Cardiac muscle cell (in vitro differentiated cells and primary cell): ENCODE data around the gene STIM2. TPM values are rescaled to one million over a fixed set of nuclear protein-coding genes. Genes with fewer than 3 reads are reported as not detected.
A peak's percentile ranks its signal among the peaks of the same experiment; 100 is the strongest.

ENCODE experiments used
- DNase-seq, 2 donors: peaks; one replicate each; pipeline versions ENCODE4 v3.0.0 to v3.0.0-alpha.2; 2010 to 2017; ENCODE audit warnings: low read depth in 1 of 2, low spot score in 1 of 2
- H3K27ac ChIP-seq: fragments of 200-600 bp; sonication (generic); 2 replicates; pipeline ENCODE4 v1.5.1; 2016
- H3K27me3 ChIP-seq: fragments of 200-600 bp; sonication (generic); 2 replicates; pipeline ENCODE4 v1.6.0; 2016; ENCODE audit warnings: control low read depth
- H3K36me3 ChIP-seq: fragments of 200-600 bp; sonication (generic); 2 replicates; pipeline ENCODE4 v1.5.1; 2016; ENCODE audit warnings: control low read depth
- H3K4me1 ChIP-seq: fragments of 200-600 bp; sonication (generic); 2 replicates; pipeline ENCODE4 v1.8.1; 2017; ENCODE audit warnings: low read depth, mild to moderate bottlenecking, mixed run types
- H3K4me3 ChIP-seq: fragments of 200-600 bp; sonication (generic); 2 replicates; pipeline ENCODE4 v1.5.1; 2016; ENCODE audit warnings: mild to moderate bottlenecking
- H3K9me3 ChIP-seq: fragments of 200-600 bp; sonication (generic); 2 replicates; pipeline ENCODE4 v1.5.1; 2017; ENCODE audit warnings: low read depth, mild to moderate bottlenecking, control low read depth
- polyA plus RNA-seq: library from polyadenylated mRNA; unstranded; fragments of >200 nt; fragmentation: Nextera tagmentation; extraction: Ambion mirVana; gene quantifications from 2 replicates; pipeline ENCODE4 v1.2.1, GENCODE V29; 2016
- total RNA-seq: library from RNA; depleted of rRNA; stranded (reverse); fragments of >200 nt; gene quantifications from 2 replicates; pipeline ENCODE4 v1.2.3, GENCODE V29; 2016
- TF ChIP-seq, protein P1 (sequence below): IDR thresholded peaks from 2 replicates; pipeline ENCODE4 v1.5.1; 2012; ENCODE audit warnings: low read depth, mild to moderate bottlenecking, low read length

The STIM2 gene
- total and polyA plus RNA-seq, 2 experiments from 2014 or later = 33.9 to 35.2 TPM

DNA sequence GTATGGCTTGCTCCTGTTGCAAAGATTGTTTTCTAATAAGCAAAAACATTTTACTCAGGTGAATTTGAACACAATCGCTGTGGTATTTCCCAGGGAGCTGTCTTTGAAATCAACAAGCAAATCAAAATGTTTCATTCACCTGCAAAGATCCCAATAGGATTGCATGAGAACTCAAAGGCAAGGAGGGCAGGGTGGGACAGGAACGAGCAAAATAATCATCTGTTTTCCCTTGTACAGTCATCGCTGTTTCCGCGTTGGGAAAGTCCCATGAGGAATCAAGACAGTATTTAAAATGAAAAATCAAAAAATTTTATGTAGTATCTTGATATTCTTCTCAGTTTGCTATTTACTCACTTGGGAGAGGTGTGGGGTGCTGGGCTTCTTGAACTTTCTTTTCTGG lies 198.8 kb downstream of the STIM2 start:
- H3K9me3 ChIP-seq = no peaks in the 10 kb centered on the region
- H3K27ac ChIP-seq = no peak overlapping the region
- no peak overlapping the region for H3K4me3 ChIP-seq
- no peaks in the 10 kb centered on the region for H3K4me1 ChIP-seq
- DNase-seq = no peak
- TF ChIP-seq, protein P1, sequence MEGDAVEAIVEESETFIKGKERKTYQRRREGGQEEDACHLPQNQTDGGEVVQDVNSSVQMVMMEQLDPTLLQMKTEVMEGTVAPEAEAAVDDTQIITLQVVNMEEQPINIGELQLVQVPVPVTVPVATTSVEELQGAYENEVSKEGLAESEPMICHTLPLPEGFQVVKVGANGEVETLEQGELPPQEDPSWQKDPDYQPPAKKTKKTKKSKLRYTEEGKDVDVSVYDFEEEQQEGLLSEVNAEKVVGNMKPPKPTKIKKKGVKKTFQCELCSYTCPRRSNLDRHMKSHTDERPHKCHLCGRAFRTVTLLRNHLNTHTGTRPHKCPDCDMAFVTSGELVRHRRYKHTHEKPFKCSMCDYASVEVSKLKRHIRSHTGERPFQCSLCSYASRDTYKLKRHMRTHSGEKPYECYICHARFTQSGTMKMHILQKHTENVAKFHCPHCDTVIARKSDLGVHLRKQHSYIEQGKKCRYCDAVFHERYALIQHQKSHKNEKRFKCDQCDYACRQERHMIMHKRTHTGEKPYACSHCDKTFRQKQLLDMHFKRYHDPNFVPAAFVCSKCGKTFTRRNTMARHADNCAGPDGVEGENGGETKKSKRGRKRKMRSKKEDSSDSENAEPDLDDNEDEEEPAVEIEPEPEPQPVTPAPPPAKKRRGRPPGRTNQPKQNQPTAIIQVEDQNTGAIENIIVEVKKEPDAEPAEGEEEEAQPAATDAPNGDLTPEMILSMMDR = no peak
- H3K27me3 ChIP-seq = no peaks in the 10 kb centered on the region
- H3K36me3 ChIP-seq = no peaks in the 10 kb centered on the region

GRCh38 chr4:27062256-27062655 lies 201.6 kb downstream of the STIM2 start:
- Histone ChIP-seq H3K27ac (no peak overlapping the region), H3K4me3 (no peak overlapping the region), H3K27me3 (no peaks in the 10 kb centered on the region), H3K4me1 (no peaks in the 10 kb centered on the region), H3K36me3 (no peaks in the 10 kb centered on the region), H3K9me3 (no peaks in the 10 kb centered on the region)
- TF ChIP-seq, protein P1 = no peak
- no peak for DNase-seq

GRCh38 chr4:27066591-27066990 lies 205.9 kb downstream of the STIM2 start:
- Histone ChIP-seq H3K27ac (no peak overlapping the region), H3K27me3 (no peaks in the 10 kb centered on the region), H3K4me3 (no peak overlapping the region), H3K9me3 (no peaks in the 10 kb centered on the region), H3K4me1 (no peaks in the 10 kb centered on the region), H3K36me3 (no peaks in the 10 kb centered on the region)
- peak in 1 of 2 donors; percentile 8 for DNase-seq
- TF ChIP-seq, protein P1 = no peak

- H3K4me3 ChIP-seq = no peak overlapping the region
- H3K27me3 ChIP-seq = no peaks in the 10 kb centered on the region
- H3K4me1 ChIP-seq = no peaks in the 10 kb centered on the region
- H3K36me3 ChIP-seq = no peaks in the 10 kb centered on the region
- DNase-seq = no peak
- H3K27ac ChIP-seq = no peak overlapping the region
- TF ChIP-seq, protein P1 = no peak
- no peaks in the 10 kb centered on the region for H3K9me3 ChIP-seq
These were observed 207.7 kb downstream of the STIM2 start for GRCh38 chr4:27068151-27068867.
